Endothelial cell (in vitro differentiated cells): Measurements from ENCODE around the gene FIBP. TPM values are rescaled to one million over a fixed set of nuclear protein-coding genes. Genes with fewer than 3 reads are reported as not detected.

Source experiments
- DNase-seq: peaks from one replicate; pipeline ENCODE4 v3.0.0; 2021; ENCODE audit warnings: low spot score
- H3K27ac Mint-ChIP-seq: one replicate; pipeline ENCODE4 v1.8.0; 2021; ENCODE audit warnings: mixed read lengths, inconsistent platforms; ENCODE audit not compliant: unreplicated experiment
- H3K27me3 Mint-ChIP-seq: one replicate; pipeline ENCODE4 v1.8.0; 2021; ENCODE audit warnings: mild to moderate bottlenecking, moderate library complexity, mixed read lengths, inconsistent platforms; ENCODE audit not compliant: unreplicated experiment
- H3K36me3 Mint-ChIP-seq: one replicate; pipeline ENCODE4 v1.8.0; 2021; ENCODE audit warnings: mild to moderate bottlenecking, low read depth, mixed read lengths, inconsistent platforms; ENCODE audit not compliant: unreplicated experiment
- H3K4me1 Mint-ChIP-seq: one replicate; pipeline ENCODE4 v1.8.0; 2021; ENCODE audit warnings: mild to moderate bottlenecking, mixed read lengths, inconsistent platforms; ENCODE audit not compliant: unreplicated experiment
- H3K4me3 Mint-ChIP-seq: one replicate; pipeline ENCODE4 v1.8.0; 2021; ENCODE audit warnings: mild to moderate bottlenecking, mixed read lengths, inconsistent platforms; ENCODE audit not compliant: unreplicated experiment
- H3K9me3 Mint-ChIP-seq: one replicate; pipeline ENCODE4 v1.8.0; 2021; ENCODE audit warnings: mixed read lengths, inconsistent platforms; ENCODE audit not compliant: unreplicated experiment
- total RNA-seq: library from RNA; stranded (reverse); fragmentation: NEBNext Ultra II Directional; extraction: Animal tissue kit (Norgen Biotek cat#: 25700); gene quantifications from one replicate; pipeline ENCODE4 v1.2.1, GENCODE V29; 2021; ENCODE audit not compliant: unreplicated experiment
- TF ChIP-seq, protein P1 (sequence below): fragments of 200-600 bp; sonication (generic); IDR thresholded peaks from one replicate; pipeline ENCODE4 v1.5.0; 2021; ENCODE audit warnings: antibody characterized with exemption; ENCODE audit not compliant: unreplicated experiment

Gene FIBP
- total RNA-seq, 1 donor from 2014 or later = 75.6 TPM

DNA sequence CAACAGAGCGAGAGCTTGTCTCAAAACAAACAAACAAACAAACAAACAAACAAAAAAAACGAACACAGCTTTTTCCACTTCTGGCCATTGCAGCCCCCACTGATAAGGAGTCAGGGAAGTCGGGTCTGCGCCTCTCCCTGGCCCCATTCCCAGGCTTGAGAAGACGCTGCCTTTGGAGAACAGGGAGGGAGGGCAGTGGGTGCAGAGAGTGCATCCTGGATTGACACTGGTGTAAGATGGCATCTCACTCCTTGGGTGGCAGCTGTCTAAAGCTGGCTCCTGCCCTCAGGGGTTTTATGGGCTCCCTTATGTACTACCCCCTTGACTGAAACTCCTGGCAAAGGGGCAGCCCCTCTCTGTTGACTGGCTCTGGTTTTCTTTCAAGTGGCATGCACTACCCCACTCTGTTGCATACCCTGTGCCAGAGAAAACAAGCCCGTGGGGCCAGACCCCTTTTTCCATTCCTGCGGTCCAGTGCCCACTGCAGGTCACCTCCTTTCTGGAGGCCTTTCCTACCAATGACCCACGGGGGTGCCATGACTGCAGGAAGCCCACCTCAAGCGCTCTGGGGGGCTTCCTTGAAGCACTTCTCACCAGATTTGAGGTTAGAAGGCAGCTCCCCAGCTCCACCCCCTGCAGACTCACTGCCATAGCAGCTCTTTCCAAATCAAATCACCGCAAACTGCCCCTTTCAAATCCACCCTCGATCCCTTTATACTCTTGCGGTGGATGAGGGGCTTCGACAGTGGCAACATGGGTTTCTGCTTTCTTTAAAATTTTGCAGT lies 43.7 kb upstream of the FIBP start:
- Mint-ChIP-seq H3K27ac (no peak overlapping the region), H3K27me3 (peaks cover 2% of the 10 kb centered on the region), H3K4me3 (no peak overlapping the region), H3K9me3 (no peaks in the 10 kb centered on the region), H3K36me3 (no peaks in the 10 kb centered on the region), H3K4me1 (peaks cover 4% of the 10 kb centered on the region)
- DNase-seq = no peak
- TF ChIP-seq, protein P1, sequence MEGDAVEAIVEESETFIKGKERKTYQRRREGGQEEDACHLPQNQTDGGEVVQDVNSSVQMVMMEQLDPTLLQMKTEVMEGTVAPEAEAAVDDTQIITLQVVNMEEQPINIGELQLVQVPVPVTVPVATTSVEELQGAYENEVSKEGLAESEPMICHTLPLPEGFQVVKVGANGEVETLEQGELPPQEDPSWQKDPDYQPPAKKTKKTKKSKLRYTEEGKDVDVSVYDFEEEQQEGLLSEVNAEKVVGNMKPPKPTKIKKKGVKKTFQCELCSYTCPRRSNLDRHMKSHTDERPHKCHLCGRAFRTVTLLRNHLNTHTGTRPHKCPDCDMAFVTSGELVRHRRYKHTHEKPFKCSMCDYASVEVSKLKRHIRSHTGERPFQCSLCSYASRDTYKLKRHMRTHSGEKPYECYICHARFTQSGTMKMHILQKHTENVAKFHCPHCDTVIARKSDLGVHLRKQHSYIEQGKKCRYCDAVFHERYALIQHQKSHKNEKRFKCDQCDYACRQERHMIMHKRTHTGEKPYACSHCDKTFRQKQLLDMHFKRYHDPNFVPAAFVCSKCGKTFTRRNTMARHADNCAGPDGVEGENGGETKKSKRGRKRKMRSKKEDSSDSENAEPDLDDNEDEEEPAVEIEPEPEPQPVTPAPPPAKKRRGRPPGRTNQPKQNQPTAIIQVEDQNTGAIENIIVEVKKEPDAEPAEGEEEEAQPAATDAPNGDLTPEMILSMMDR = no peak

- Mint-ChIP-seq H3K36me3 (no peaks in the 10 kb centered on the region), H3K27ac (no peak overlapping the region), H3K4me1 (peaks cover 4% of the 10 kb centered on the region), H3K9me3 (no peaks in the 10 kb centered on the region), H3K27me3 (peaks cover 3% of the 10 kb centered on the region), H3K4me3 (no peak overlapping the region)
- no peak for DNase-seq
- TF ChIP-seq, protein P1 = no peak
These were observed 40.4 kb upstream of the FIBP start for GRCh38 chr11:65928667-65929066.

DNA sequence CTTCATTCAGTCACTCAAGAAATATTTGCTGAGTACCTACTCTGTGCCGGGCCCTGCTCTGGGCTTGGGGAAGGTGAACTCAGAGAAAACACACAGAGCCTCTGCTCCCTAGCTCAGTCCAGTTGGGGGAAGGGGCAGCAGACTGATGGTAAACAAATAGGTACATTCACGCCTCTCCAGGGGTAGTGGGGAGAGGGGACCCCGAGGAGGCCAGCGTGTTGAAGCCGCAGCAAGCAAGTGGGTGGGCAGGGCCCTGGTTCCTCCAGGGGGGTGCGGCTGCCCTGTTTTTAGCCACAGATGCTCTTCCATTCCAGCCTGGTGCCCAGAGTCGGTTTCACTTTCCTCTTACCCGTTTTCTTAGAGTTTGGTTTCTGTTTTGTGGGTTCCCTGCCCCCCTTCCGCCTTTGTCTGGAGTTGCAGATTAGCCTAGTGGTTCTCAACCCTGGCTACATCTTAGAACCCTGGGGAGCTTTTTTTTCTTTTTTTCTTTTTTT lies 39.7 kb upstream of the FIBP start:
- TF ChIP-seq, protein P1 = no peak
- H3K27ac Mint-ChIP-seq = no peak overlapping the region

DNA sequence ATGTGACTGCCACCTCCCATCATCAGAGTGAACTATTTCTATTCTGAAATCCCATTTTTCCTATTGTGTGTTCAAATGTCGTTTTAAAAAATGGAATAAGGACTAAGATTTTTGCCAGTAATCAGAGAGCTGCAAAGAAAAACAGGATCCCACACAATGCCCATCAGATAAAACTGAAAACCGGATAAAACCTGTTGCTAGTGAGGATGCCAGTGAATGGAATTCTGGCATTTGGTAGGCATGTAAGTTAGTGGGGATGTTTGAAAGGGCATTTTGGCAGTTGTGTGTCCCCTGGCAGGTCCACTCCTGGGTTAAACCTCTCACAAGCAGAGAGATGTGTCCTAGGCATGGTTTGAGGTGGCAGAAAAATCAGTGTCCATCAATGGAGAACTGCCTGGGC lies 37.1 kb upstream of the FIBP start:
- Mint-ChIP-seq H3K27ac (no peak overlapping the region), H3K9me3 (no peaks in the 10 kb centered on the region), H3K4me3 (no peak overlapping the region)

More for the DNA sequence above, 39.7 kb upstream of the FIBP start:
- Mint-ChIP-seq H3K27me3 (peaks cover 3% of the 10 kb centered on the region), H3K36me3 (no peaks in the 10 kb centered on the region), H3K4me1 (peaks cover 4% of the 10 kb centered on the region), H3K4me3 (no peak overlapping the region), H3K9me3 (no peaks in the 10 kb centered on the region)
- DNase-seq = no peak

GRCh38 chr11:65922565-65922964 lies 34.3 kb upstream of the FIBP start:
- Mint-ChIP-seq H3K27me3 (peaks cover 4% of the 10 kb centered on the region), H3K4me3 (peak overlapping the region; percentile 79), H3K27ac (no peak overlapping the region), H3K9me3 (no peaks in the 10 kb centered on the region), H3K4me1 (no peaks in the 10 kb centered on the region), H3K36me3 (peaks cover 8% of the 10 kb centered on the region)
- no peak for DNase-seq
- TF ChIP-seq, protein P1 = no peak

More for the DNA sequence above, 37.1 kb upstream of the FIBP start:
- no peak for DNase-seq
- peaks cover 8% of the 10 kb centered on the region for H3K36me3 Mint-ChIP-seq
- H3K27me3 Mint-ChIP-seq = peaks cover 1% of the 10 kb centered on the region
- peaks cover 4% of the 10 kb centered on the region for H3K4me1 Mint-ChIP-seq
- TF ChIP-seq, protein P1 = no peak
